Measurements from ENCODE around the gene AGBL5.

DNA sequence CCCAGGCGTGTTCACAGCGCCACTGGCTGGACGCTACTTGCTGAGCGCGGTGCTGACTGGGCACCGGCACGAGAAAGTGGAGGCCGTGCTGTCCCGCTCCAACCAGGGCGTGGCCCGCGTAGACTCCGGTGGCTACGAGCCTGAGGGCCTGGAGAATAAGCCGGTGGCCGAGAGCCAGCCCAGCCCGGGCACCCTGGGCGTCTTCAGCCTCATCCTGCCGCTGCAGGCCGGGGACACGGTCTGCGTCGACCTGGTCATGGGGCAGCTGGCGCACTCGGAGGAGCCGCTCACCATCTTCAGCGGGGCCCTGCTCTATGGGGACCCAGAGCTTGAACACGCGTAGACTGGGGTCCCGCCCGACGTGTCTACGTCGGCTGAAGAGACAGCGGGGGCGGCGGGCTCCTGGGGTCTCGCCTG, 34.2 kb downstream of the AGBL5 start:
- TF ChIP-seq, protein P1, sequence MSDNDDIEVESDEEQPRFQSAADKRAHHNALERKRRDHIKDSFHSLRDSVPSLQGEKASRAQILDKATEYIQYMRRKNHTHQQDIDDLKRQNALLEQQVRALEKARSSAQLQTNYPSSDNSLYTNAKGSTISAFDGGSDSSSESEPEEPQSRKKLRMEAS (IDR thresholded peaks at IDR 0.05), result no peak
- TF ChIP-seq, protein P2, sequence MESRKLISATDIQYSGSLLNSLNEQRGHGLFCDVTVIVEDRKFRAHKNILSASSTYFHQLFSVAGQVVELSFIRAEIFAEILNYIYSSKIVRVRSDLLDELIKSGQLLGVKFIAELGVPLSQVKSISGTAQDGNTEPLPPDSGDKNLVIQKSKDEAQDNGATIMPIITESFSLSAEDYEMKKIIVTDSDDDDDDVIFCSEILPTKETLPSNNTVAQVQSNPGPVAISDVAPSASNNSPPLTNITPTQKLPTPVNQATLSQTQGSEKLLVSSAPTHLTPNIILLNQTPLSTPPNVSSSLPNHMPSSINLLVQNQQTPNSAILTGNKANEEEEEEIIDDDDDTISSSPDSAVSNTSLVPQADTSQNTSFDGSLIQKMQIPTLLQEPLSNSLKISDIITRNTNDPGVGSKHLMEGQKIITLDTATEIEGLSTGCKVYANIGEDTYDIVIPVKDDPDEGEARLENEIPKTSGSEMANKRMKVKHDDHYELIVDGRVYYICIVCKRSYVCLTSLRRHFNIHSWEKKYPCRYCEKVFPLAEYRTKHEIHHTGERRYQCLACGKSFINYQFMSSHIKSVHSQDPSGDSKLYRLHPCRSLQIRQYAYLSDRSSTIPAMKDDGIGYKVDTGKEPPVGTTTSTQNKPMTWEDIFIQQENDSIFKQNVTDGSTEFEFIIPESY (IDR thresholded peaks at IDR 0.05; ENCODE audit: extremely low read depth, insufficient replicate concordance, low read length), result no peak
- no peak for TF ChIP-seq POLR2A (IDR thresholded peaks at IDR 0.05; ENCODE audit: borderline replicate concordance, extremely low read depth, insufficient read depth, insufficient read length)
- TF ChIP-seq EZH2 (IDR thresholded peaks at IDR 0.05), result no peak
- no peak for TF ChIP-seq SP1 (IDR thresholded peaks at IDR 0.05; ENCODE audit: low read depth)
- no peak for TF ChIP-seq RAD21 (IDR thresholded peaks at IDR 0.05; ENCODE audit: low read depth)

Measured in HCT116 (cell line).